IPS-15b (cell line): ENCODE results near the gene FGD5.

ENCODE experiments used
- H3K27me3 ChIP-seq: one replicate; pipeline ENCODE4 v1.6.1; 2013; ENCODE audit warnings: low read length; ENCODE audit not compliant: control insufficient read depth, insufficient read depth
- H3K36me3 ChIP-seq: one replicate; pipeline ENCODE4 v1.6.1; 2013; ENCODE audit warnings: low read length; ENCODE audit not compliant: control insufficient read depth, insufficient read depth
- H3K4me1 ChIP-seq: one replicate; pipeline ENCODE4 v1.6.1; 2013; ENCODE audit warnings: mild to moderate bottlenecking, low read length; ENCODE audit not compliant: control insufficient read depth, insufficient read depth
- H3K4me3 ChIP-seq: one replicate; pipeline ENCODE4 v1.5.1; 2013; ENCODE audit warnings: low read depth, low read length
- H3K9ac ChIP-seq: one replicate; pipeline ENCODE4 v1.6.1; 2013; ENCODE audit warnings: low read depth, mild to moderate bottlenecking, low read length
- H3K9me3 ChIP-seq: one replicate; pipeline ENCODE4 v1.6.1; 2013; ENCODE audit warnings: mild to moderate bottlenecking, low read length; ENCODE audit not compliant: control insufficient read depth, insufficient read depth

The FGD5 gene

GRCh38 chr3:14791343-14791945 lies 27.3 kb upstream of the FGD5 start:
- no peaks in the 10 kb centered on the region for H3K27me3 ChIP-seq
- no peaks in the 10 kb centered on the region for H3K4me1 ChIP-seq
- no peaks in the 10 kb centered on the region for H3K9me3 ChIP-seq
- no peak overlapping the region for H3K4me3 ChIP-seq
- H3K36me3 ChIP-seq = no peaks in the 10 kb centered on the region
- H3K9ac ChIP-seq = no peak overlapping the region

GRCh38 chr3:14792691-14793121 lies 26.1 kb upstream of the FGD5 start:
- no peaks in the 10 kb centered on the region for H3K4me1 ChIP-seq
- H3K36me3 ChIP-seq = no peaks in the 10 kb centered on the region
- H3K9ac ChIP-seq = no peak overlapping the region
- no peak overlapping the region for H3K4me3 ChIP-seq
- no peaks in the 10 kb centered on the region for H3K9me3 ChIP-seq
- no peaks in the 10 kb centered on the region for H3K27me3 ChIP-seq

DNA sequence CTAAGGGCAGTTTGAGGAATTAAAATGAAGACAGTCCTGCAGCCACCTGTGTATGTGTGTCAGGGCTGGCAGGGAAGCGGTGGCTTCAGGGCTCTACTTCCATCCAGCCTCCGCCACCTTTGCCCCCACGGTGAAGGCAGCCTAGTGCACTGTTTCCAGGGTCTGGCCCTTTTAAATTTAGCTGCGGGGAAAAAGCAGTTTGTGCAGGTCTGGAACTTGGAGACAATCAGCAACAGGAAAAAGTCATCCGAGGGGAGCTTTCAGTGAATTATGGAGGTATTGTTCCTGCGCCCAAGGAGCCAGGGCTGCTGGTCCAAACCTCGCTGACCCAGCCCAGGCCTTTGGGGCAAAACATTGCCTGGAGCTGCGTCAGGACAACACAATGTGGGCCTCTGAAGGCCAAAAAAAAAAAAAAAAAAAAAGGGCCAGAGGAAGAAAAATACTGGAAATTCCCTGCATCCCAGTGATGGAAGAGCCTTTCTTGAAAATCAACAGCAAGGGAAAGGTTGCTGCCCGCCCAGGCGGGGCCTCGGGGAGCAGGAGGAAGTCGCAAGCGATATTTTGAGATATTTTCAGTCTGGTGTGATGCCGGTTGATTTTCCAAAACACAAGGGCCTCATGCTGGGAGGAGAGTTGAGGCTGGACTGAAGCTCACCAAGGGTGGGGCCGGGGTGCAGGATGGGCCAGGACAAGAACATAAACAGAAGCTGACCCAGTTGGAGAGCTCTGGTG lies 25.5 kb upstream of the FGD5 start:
- Histone ChIP-seq H3K27me3 (no peaks in the 10 kb centered on the region), H3K4me3 (no peak overlapping the region), H3K36me3 (no peaks in the 10 kb centered on the region), H3K9me3 (no peaks in the 10 kb centered on the region), H3K9ac (no peak overlapping the region), H3K4me1 (no peaks in the 10 kb centered on the region)

GRCh38 chr3:14793858-14794234 lies 24.9 kb upstream of the FGD5 start:
- H3K4me1 ChIP-seq = no peaks in the 10 kb centered on the region
- H3K36me3 ChIP-seq = no peaks in the 10 kb centered on the region
- no peak overlapping the region for H3K9ac ChIP-seq
- H3K9me3 ChIP-seq = no peaks in the 10 kb centered on the region
- H3K27me3 ChIP-seq = no peaks in the 10 kb centered on the region
- no peak overlapping the region for H3K4me3 ChIP-seq

DNA sequence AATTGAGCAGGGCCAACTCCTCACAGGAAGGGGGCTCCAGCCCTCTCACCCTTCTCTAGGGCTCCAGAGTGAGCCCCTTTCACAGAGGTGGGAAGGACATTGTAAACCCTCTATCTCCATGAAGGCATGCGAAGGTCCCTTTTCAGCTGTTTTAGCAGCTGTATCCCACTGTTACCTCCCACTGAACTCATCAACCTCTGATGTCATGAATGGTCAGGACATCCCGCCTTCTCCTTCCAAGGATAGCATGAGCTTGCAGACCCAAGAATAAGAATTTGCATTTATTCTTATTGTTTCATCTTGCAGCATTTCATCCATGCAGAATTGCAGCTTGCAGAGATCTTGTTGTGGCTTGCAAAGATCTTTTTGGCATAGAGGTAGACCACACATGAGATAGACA lies 24.3 kb upstream of the FGD5 start:
- no peak overlapping the region for H3K9ac ChIP-seq
- H3K27me3 ChIP-seq = no peaks in the 10 kb centered on the region
- no peaks in the 10 kb centered on the region for H3K9me3 ChIP-seq
- no peaks in the 10 kb centered on the region for H3K4me1 ChIP-seq
- no peak overlapping the region for H3K4me3 ChIP-seq
- no peaks in the 10 kb centered on the region for H3K36me3 ChIP-seq

DNA sequence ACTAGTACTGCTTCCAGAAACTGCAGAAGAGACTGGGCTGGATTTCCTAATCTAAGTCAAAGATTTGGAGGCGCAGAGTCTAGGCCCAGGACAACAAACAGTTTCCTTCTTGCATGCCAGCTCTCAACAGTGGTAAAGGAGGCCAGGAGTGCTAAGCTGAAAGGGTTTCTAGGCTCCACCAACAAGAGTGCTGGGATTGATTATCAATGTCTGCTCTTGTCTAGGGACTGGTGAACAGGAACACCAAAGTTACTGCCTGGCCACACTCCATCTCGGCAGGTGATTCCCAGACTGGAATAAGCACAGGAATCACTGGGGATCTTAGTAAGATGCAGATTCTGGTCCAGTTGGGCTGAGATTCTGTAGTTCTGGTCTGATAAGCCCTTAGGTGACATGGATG lies 22.8 kb upstream of the FGD5 start:
- no peaks in the 10 kb centered on the region for H3K27me3 ChIP-seq

GRCh38 chr3:14796403-14797077 lies 22.2 kb upstream of the FGD5 start:
- H3K27me3 ChIP-seq = no peaks in the 10 kb centered on the region
- H3K4me3 ChIP-seq = no peak overlapping the region
- no peak overlapping the region for H3K9ac ChIP-seq
- no peaks in the 10 kb centered on the region for H3K9me3 ChIP-seq
- H3K36me3 ChIP-seq = no peaks in the 10 kb centered on the region
- H3K4me1 ChIP-seq = no peaks in the 10 kb centered on the region

More for the DNA sequence above, 22.8 kb upstream of the FGD5 start:
- Histone ChIP-seq H3K4me3 (no peak overlapping the region), H3K36me3 (no peaks in the 10 kb centered on the region), H3K9me3 (no peaks in the 10 kb centered on the region), H3K4me1 (no peaks in the 10 kb centered on the region), H3K9ac (no peak overlapping the region)

DNA sequence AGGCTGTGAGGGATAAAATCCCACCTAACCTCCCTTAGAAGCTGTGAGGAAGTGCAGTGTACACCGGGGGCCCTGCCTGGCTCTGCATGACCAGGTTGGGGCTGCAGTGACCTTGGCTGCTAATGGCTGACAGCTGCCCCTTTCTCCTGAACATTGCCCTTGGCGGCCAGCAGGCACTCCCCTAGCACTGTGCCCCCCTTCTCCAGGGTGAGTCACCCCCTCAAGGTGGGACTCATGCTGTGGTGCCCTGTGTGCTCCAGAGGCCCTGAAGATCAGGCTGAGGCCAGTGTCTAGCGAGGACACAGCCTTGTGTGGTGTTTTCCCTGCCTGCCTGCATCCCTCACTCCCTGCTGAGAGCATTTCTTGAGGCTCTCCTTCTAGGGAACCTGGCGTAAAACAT lies 21.0 kb upstream of the FGD5 start:
- H3K27me3 ChIP-seq = no peaks in the 10 kb centered on the region
- no peaks in the 10 kb centered on the region for H3K4me1 ChIP-seq
- H3K36me3 ChIP-seq = no peaks in the 10 kb centered on the region
- H3K4me3 ChIP-seq = no peak overlapping the region
- H3K9ac ChIP-seq = no peak overlapping the region
- H3K9me3 ChIP-seq = no peaks in the 10 kb centered on the region

DNA sequence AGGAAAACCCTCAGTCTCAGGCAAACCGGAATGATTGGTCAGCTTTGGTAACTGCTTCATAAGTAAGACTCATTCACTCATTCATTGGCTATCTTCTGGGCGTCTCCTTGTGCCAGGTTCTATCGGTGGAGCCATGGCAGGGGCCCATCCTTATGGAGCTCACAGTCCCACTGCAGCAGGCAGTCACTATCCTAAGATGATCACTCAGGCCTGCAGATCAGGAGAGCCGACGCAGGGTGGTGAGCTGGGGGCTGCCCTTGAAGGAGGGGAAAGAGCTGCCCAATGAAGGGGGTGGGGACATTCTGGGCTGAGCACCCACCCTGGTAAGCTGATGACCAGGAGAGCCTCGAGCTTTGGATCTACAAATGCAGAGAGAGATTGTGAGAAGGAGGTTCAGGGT lies 20.5 kb upstream of the FGD5 start:
- no peak overlapping the region for H3K4me3 ChIP-seq
- H3K36me3 ChIP-seq = no peaks in the 10 kb centered on the region
- H3K27me3 ChIP-seq = no peaks in the 10 kb centered on the region
- no peaks in the 10 kb centered on the region for H3K9me3 ChIP-seq
- no peak overlapping the region for H3K9ac ChIP-seq
- H3K4me1 ChIP-seq = no peaks in the 10 kb centered on the region

GRCh38 chr3:14799146-14799545 lies 19.6 kb upstream of the FGD5 start:
- H3K27me3 ChIP-seq = no peaks in the 10 kb centered on the region
- no peaks in the 10 kb centered on the region for H3K36me3 ChIP-seq
- H3K9ac ChIP-seq = no peak overlapping the region
- H3K9me3 ChIP-seq = no peaks in the 10 kb centered on the region
- H3K4me3 ChIP-seq = no peak overlapping the region
- no peaks in the 10 kb centered on the region for H3K4me1 ChIP-seq

GRCh38 chr3:14801031-14801430 lies 17.7 kb upstream of the FGD5 start:
- Histone ChIP-seq H3K9me3 (no peaks in the 10 kb centered on the region), H3K4me1 (no peaks in the 10 kb centered on the region), H3K36me3 (no peaks in the 10 kb centered on the region), H3K4me3 (no peak overlapping the region), H3K27me3 (no peaks in the 10 kb centered on the region), H3K9ac (no peak overlapping the region)
